SH-SY5Y (cell line): Measurements from ENCODE around the gene RARG.

Source experiments
- GATA2 ChIP-seq: IDR thresholded peaks from 2 replicates; pipeline ENCODE4 v1.6.1; 2011; ENCODE audit warnings: mild to moderate bottlenecking, low read depth, low read length
- GATA3 ChIP-seq: IDR thresholded peaks from 2 replicates; pipeline ENCODE4 v1.6.1; 2011; ENCODE audit warnings: low read depth, mild to moderate bottlenecking, low read length, moderate library complexity

GRCh38 chr12:53276511-53276910 is 44.5 kb upstream of the RARG start:
- TF ChIP-seq GATA2 (no peak), GATA3 (no peak)
